PC-3 (cell line): Measurements from ENCODE around the gene TSPYL4. TPM values are rescaled to one million over a fixed set of nuclear protein-coding genes. Genes with fewer than 3 reads are reported as not detected.

Experiments used
- ATAC-seq: fragments of 200-7000 bp; cut with Tn5 transposase; 2 replicates; pipeline ENCODE4 v1.9.1; 2020; ENCODE audit warnings: mild to moderate bottlenecking, moderate library complexity
- BruUV-seq: library from RNA; stranded (reverse); fragments of 400-500 nt; replicated peaks from 2 replicates; lab custom pipeline; 2021; lab: Mats Ljungman, UMichigan
- CTCF ChIA-PET: fragments of 300-600 bp; sonication (Branson Sonifier 250); formaldehyde crosslinking; loops from one replicate; lab custom pipeline; 2022; ENCODE audit warnings: antibody characterized with exemption; lab: Charles Lee
- POLR2A ChIA-PET: fragments of 300-600 bp; sonication (Branson Sonifier 250); formaldehyde crosslinking; loops from one replicate; lab custom pipeline; 2022; ENCODE audit warnings: antibody characterized with exemption; ENCODE audit not compliant: unreplicated experiment; lab: Charles Lee
- DNase-seq: peaks from one replicate; pipeline ENCODE4 v3.0.0-alpha.2; 2015
- H2AFZ ChIP-seq: fragments of 300-600 bp; sonication (generic); 2 replicates; pipeline ENCODE4 v1.6.0; 2016; ENCODE audit warnings: antibody characterized with exemption, low read length
- H3F3A ChIP-seq: fragments of 300-600 bp; sonication (generic); one replicate; pipeline ENCODE4 v1.6.0; 2017; ENCODE audit warnings: antibody characterized with exemption, low read length, control low read depth, mild to moderate bottlenecking; ENCODE audit not compliant: unreplicated experiment
- H3K27ac ChIP-seq: fragments of 300-600 bp; sonication (generic); 2 replicates; pipeline ENCODE4 v1.5.1; 2016; ENCODE audit warnings: mild to moderate bottlenecking, low read length
- H3K27me3 ChIP-seq: fragments of 300-600 bp; sonication (generic); 2 replicates; pipeline ENCODE4 v1.6.1; 2016; ENCODE audit warnings: low read length, mixed read lengths
- H3K36me3 ChIP-seq: fragments of 300-600 bp; sonication (generic); 2 replicates; pipeline ENCODE4 v1.6.1; 2016; ENCODE audit warnings: low read depth, mixed run types, low read length, mixed read lengths
- H3K4me1 ChIP-seq: fragments of 300-600 bp; sonication (generic); 2 replicates; pipeline ENCODE4 v1.5.1; 2016; ENCODE audit warnings: low read length; ENCODE audit not compliant: insufficient read depth
- H3K4me2 ChIP-seq: fragments of 300-600 bp; sonication (generic); 2 replicates; pipeline ENCODE4 v1.6.0; 2016; ENCODE audit warnings: low read length
- H3K4me3 ChIP-seq: fragments of 300-600 bp; sonication (generic); 2 replicates; pipeline ENCODE4 v1.5.1; 2016; ENCODE audit warnings: mild to moderate bottlenecking, low read length, mixed read lengths
- H3K79me2 ChIP-seq: fragments of 300-600 bp; sonication (generic); 2 replicates; pipeline ENCODE4 v1.6.1; 2017; ENCODE audit warnings: low read length, mixed read lengths
- H3K9ac ChIP-seq: fragments of 300-600 bp; sonication (generic); 2 replicates; pipeline ENCODE4 v1.6.0; 2016; ENCODE audit warnings: mild to moderate bottlenecking, low read length
- H3K9me2 ChIP-seq: fragments of 300-600 bp; sonication (generic); replicated peaks from 2 replicates; pipeline ENCODE4 v1.6.1; 2016; ENCODE audit warnings: mixed run types, low read length, mixed read lengths
- H3K9me3 ChIP-seq: fragments of 300-600 bp; sonication (generic); 2 replicates; pipeline ENCODE4 v1.6.1; 2016; ENCODE audit warnings: low read length, mixed read lengths
- H4K20me1 ChIP-seq: fragments of 300-600 bp; sonication (generic); 2 replicates; pipeline ENCODE4 v1.6.1; 2016; ENCODE audit warnings: low read length, mixed read lengths
- CTCF ChIP-seq: fragments of 300-600 bp; sonication (generic); conservative IDR thresholded peaks from 2 replicates; pipeline ENCODE4 v1.5.1; 2017; ENCODE audit warnings: antibody characterized with exemption, low read depth, mild to moderate bottlenecking, low read length
- EZH2 ChIP-seq: fragments of 300-600 bp; sonication (generic); IDR thresholded peaks from one replicate; pipeline ENCODE4 v1.6.1; 2017; ENCODE audit warnings: antibody characterized with exemption, mild to moderate bottlenecking, low read length; ENCODE audit not compliant: unreplicated experiment
- EZH2phosphoT487 ChIP-seq: fragments of 300-600 bp; sonication (generic); IDR thresholded peaks from 2 replicates; pipeline ENCODE4 v1.6.1; 2018; ENCODE audit warnings: mild to moderate bottlenecking, antibody characterized with exemption, low read length, borderline replicate concordance
- intact Hi-C: fragments of 100-400 bp; cut with micrococcal nuclease; formaldehyde crosslinking; loops from 2 replicates; pipeline ENCODE4 v1.9.0; 2023
- total RNA-seq: library from RNA; depleted of rRNA; stranded (reverse); fragments of >200 nt; gene quantifications from 2 replicates; pipeline ENCODE4 v1.2.3, GENCODE V29; 2014

Gene TSPYL4
- total RNA-seq, 1 experiment from 2014 or later, result 8.0 TPM

DNA sequence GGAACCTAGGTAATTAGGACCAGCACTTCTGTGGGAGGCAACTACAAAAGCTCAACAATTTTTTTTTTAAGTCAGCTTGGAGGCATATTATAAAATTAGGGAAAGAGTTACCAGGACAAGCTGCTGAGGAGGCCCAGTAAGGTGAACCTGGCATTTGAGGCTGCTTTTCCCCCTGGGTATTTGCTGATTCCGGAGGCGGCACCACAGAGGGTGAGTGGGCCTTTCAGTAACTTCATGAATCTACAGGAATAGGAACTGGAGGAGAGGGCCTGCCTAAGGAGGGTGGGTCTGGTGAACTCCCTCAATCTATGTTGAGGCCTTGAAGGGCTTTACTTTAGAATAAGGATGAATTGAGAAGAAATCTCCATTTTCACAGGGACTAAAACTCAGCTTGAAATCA lies 14.6 kb downstream of the TSPYL4 start:
- no peak for TF ChIP-seq EZH2phosphoT487
- TF ChIP-seq CTCF, result no peak
- no peak for TF ChIP-seq EZH2
- Histone ChIP-seq H3K4me1 (no peaks in the 10 kb centered on the region), H2AFZ (no peak overlapping the region), H3K4me2 (no peak overlapping the region), H3K9me2 (no peaks in the 10 kb centered on the region), H3K27me3 (no peaks in the 10 kb centered on the region), H3K9me3 (no peaks in the 10 kb centered on the region), H3F3A (no peaks in the 10 kb centered on the region), H3K36me3 (no peaks in the 10 kb centered on the region), H4K20me1 (no peaks in the 10 kb centered on the region), H3K79me2 (no peaks in the 10 kb centered on the region), H3K9ac (no peak overlapping the region), H3K4me3 (no peak overlapping the region), H3K27ac (no peak overlapping the region)
- no peak for ATAC-seq
- ChIA-PET CTCF (no interaction called here), POLR2A (no interaction called here)
- no peak for DNase-seq
- intact Hi-C loops, result no loop called here
- BruUV-seq, result no TSS peak

GRCh38 chr6:116238083-116238482 lies 15.8 kb downstream of the TSPYL4 start:
- Histone ChIP-seq H3F3A (no peaks in the 10 kb centered on the region), H3K36me3 (no peaks in the 10 kb centered on the region), H3K4me1 (no peaks in the 10 kb centered on the region), H3K4me2 (no peak overlapping the region), H3K4me3 (no peak overlapping the region), H3K9me3 (no peaks in the 10 kb centered on the region), H3K27ac (no peak overlapping the region), H3K79me2 (no peaks in the 10 kb centered on the region), H4K20me1 (no peaks in the 10 kb centered on the region), H3K9me2 (no peaks in the 10 kb centered on the region), H3K9ac (no peak overlapping the region), H2AFZ (no peak overlapping the region), H3K27me3 (no peaks in the 10 kb centered on the region)
- ChIA-PET POLR2A (no interaction called here), CTCF (no interaction called here)
- no TSS peak for BruUV-seq
- DNase-seq (no peak), ATAC-seq (no peak)
- TF ChIP-seq CTCF (no peak), EZH2phosphoT487 (no peak), EZH2 (no peak)
- intact Hi-C loops, result no loop called here

DNA sequence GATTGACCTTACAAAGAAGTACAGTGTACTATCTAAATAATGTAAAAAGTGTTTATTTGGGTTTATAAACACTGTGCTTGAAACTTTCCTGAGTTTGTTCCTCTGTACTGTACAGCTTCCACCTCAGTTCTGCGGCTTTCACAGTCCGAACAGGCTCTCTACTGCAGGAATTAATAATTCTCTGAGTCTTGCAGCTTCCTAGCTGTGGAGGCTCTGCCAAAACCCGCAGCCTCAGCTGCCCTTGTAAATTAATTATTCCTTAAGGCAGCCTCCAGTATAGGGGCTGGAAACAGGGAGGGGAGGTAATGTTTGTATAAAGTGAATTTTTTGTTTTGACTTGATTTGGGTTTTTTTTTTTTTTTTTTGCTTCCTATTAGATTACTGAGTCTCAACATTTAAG lies 19.2 kb downstream of the TSPYL4 start:
- Histone ChIP-seq H3K4me3 (no peak overlapping the region), H3F3A (no peaks in the 10 kb centered on the region), H3K27ac (no peak overlapping the region), H3K9me2 (no peaks in the 10 kb centered on the region), H3K9ac (no peak overlapping the region), H3K36me3 (no peaks in the 10 kb centered on the region), H3K79me2 (no peaks in the 10 kb centered on the region), H3K27me3 (no peaks in the 10 kb centered on the region), H2AFZ (no peak overlapping the region), H3K4me1 (no peaks in the 10 kb centered on the region), H4K20me1 (no peaks in the 10 kb centered on the region), H3K4me2 (no peak overlapping the region), H3K9me3 (no peaks in the 10 kb centered on the region)
- POLR2A ChIA-PET, result no interaction called here
- ATAC-seq (no peak), DNase-seq (no peak)
- intact Hi-C loops, result no loop called here
- TF ChIP-seq CTCF (no peak), EZH2phosphoT487 (no peak), EZH2 (no peak)
- BruUV-seq, result no TSS peak
- CTCF ChIA-PET, result no interaction called here
